Stimulated activated CD8-positive, alpha-beta memory T cell treated with anti-CD3 and anti-CD28 coated beads, Interleukin-4, amount 100 ng/mL, for 24 hours (primary cell): ENCODE measurements around the gene NTSR2.

Source experiments
- DNase-seq: peaks from one replicate; pipeline ENCODE4 v3.0.0-alpha.2; 2020; ENCODE audit warnings: low read depth

The NTSR2 gene, protein sequence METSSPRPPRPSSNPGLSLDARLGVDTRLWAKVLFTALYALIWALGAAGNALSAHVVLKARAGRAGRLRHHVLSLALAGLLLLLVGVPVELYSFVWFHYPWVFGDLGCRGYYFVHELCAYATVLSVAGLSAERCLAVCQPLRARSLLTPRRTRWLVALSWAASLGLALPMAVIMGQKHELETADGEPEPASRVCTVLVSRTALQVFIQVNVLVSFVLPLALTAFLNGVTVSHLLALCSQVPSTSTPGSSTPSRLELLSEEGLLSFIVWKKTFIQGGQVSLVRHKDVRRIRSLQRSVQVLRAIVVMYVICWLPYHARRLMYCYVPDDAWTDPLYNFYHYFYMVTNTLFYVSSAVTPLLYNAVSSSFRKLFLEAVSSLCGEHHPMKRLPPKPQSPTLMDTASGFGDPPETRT

DNA sequence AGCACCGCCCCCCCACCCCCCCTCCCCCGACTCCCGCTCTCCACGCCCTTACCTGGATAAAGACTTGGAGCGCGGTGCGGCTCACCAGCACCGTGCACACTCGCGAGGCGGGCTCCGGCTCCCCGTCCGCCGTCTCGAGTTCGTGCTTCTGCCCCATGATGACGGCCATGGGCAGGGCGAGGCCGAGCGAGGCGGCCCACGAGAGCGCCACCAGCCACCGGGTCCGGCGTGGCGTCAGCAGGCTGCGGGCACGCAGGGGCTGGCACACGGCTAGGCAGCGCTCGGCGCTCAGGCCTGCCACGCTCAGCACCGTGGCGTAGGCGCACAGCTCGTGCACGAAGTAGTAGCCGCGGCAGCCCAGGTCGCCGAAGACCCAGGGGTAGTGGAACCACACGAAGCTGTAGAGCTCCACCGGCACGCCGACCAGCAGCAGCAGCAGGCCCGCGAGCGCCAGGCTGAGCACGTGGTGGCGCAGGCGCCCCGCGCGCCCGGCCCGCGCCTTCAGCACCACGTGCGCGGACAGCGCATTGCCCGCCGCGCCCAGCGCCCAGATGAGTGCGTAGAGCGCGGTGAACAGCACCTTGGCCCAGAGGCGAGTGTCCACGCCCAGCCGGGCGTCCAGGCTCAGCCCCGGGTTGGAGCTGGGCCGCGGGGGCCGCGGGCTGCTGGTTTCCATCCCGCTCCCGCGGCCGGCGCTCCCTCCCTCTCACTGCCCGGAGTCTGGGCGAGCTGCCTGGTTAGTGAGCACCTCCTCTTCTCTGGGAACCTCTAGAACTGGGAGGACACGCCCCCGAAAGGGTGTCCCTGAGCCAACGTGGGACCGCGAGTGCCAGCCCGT, at the start of gene NTSR2:
NTSR2 (minus strand) TSS at position 742 of the 838 bp plus-strand sequence; CDS start at position 676, 66 bp downstream.
- peak; percentile 8 for DNase-seq

DNA sequence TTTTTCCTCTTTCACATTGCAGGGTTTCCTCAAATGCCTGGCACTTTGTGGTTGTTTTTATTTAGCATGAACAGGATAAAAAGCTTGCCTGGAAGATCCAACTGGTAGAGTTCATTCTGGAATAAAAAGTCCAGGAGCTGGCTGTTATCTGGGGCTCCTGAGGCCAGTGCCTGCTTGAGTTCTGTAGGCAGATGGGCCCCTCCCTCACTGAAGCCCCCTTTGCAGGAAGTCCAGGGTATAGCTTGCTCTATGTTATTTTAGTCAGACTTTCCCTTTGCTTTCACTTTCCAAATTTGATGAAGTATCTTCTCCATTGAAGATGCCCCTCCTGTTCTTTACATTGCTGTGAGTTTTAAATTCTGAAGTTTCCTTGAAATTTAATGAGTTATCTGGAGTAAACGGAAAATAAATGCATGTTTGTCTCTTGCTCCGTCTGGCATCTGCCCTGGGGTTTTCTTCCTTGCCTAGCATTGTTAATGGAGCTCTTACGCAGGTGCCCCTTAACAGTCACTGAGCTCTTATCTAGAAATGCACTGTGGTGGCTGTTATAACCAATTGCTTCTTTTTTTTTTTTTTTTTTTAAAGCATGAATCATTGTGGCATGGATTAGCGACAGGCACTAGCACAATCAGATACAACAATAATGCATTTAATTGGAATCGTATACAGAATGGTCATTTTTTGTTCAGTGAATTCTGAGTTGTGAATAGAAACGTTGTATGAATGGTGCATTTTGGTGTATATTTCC, 49.4 kb upstream of the NTSR2 start:
- DNase-seq = no peak

DNA sequence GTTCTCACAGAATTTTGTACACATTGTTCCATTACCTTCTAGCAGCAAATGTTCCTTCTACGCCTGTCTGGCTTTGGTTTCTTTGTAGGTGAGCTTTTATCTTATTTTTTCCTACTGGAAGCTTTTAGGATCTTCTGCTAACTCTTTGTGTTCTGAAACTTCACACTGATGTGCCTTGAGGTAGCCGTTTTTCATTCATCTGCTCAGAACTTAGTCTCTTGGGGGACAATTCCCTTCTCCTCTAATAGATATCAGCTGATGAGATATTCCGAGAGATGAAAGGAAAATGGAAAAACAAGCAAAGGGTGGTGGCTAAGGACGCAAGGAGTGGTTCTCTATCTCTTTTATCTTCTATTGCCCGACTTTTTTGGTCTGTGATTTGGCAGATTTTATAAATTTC, 48.6 kb upstream of the NTSR2 start:
- no peak for DNase-seq

DNA sequence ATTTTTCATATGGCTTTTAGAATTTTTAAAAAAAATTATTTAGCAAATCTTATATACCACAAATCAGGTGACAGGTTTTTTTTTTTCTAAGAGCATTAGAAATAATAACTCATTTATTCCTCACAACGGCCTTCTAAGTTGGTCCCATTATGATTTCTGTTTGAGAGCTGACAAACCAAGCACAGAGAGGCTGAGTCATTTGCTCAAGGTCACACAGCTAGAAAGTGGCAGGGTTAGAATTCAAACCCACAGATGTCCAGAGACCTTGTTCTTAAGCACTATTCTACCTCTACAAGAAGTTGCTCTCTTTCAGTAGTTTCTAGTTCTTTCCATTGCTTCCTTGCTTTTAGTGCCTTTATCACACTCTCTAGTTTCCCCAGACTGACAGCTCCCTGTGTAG, 47.6 kb upstream of the NTSR2 start:
- no peak for DNase-seq

DNA sequence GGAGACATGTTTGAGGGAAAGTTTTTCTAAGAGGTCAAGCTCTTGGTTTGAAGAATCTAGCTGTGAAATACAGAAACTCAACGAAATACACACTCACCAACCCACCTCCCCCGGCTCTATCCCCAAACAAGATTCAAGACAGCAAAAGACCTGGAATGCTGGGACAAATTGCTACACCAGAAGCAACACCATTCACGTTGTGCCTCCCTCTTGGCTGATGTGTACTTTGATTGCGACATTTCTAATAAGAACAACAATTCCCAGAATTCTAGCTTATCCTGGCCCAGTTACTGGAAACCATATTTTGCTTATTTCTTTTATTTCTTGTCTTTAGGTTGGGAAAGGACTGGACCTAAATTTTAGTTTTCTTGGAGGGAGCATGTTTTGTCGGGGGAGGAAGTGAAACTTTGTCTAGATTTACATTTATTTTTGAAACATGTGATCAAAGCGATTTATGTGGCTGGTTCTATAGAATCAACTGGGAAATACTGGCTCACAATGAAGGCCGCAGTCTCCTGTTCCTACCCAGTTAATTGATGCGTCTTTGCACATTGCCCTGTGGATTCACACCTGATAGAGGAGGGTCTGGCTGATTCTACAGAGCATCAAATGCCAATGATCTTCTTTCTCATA, 46.8 kb upstream of the NTSR2 start:
- no peak for DNase-seq

DNA sequence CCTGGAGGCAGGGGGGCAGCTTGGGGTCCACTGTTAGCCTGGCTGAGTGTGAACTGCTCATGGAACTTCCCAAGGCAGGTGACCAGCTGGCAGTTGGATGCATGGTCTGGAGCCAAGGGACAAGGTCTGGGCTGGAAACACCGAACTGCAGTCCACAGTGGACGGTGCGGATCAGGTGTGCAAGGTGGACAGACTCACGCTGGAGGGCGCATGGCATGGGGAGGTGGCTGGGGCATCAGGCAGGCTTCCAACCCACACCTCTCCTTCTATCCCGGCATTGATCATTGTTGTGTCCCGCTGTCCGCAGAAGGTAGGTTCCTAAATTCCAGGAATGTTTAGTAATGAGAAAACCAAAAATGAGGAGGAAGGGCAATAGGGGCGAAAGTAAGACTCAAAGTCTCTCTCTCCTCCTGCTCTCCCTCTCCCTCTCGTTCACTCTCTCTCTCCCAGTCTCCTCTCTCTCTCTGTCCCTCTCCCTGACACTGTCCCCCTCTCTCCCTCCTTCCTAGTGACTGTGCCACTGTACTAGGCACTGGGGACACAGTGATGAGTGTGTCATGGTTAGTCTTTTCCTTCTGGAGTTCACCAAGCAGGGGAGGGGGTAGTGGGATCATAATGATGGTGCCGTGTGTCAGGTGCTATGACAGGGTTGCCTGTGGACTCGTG, 46.1 kb upstream of the NTSR2 start:
- DNase-seq = no peak

DNA sequence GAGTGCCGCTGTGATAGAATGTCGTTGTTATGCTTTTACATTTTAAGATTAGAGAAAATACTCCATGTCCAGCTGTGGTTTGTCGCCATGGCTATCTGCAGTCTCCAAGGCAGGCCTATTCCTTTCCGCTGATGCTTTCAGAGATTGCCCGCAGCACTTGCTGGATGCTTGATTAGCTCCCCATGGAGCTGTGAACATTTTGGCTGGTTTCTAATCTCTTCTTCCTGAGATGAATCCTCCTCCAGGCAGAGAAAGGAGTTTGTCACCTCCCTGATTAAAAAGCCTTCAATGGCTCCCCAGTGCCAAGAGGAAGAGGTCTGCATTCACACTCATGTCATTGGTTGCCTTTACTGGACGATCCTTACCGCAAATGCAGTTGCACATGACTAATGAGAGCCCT, 43.8 kb upstream of the NTSR2 start:
- no peak for DNase-seq

DNA sequence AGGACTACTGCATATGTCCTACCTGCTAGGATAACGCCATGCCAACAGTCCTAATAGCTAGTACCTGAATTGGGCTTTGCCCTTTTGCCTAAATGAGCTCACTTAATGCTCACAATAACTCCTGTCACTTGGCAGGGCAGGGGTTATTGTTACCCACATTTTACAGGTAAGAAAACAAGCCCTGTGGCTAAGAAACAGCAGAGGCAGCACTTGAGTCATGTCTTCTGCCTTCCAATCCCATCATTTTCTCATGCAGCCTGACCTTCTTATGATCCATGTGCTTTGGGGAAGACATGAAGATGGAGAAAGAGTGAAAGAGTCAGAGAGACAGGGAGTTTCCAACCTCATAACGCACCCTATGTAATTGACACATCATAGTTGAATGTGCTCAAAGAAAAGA, 42.9 kb upstream of the NTSR2 start:
- DNase-seq = no peak

DNA sequence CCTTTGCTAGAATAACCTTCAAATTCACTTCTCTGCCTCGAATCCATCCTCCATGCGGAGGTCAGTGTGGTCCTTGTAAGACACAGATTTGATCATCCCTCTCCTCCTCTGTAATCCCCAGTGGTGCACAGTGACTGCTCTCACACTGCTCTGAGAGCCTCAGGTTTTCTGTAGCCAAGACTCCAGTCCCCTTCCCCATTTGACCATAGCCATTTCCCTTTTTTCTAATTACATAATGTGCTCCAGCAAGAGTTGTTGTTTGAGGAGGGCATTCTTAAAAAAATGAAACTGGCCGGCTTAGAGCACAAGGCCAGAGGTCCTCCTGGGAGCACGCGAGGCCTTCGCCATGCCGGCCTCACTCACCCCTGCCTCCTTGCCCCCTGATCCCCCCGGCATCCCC, 41.8 kb upstream of the NTSR2 start:
- DNase-seq = no peak

DNA sequence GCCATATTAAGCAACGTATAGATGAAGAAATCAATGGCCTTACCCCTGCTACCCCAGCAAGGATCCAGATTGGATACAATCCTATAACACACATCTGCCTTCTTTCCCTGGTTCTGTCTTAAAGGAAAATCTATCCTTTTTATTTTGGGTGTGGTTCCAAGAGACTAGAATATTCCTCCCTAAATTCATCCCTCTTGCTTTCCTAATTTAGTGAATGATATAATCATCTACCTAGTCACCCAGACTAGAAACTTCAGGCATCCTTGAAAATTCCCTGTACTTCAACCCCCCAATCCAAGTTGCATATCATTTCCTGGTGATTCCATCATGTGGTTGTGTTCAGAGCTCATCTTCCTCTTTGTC, 41.3 kb upstream of the NTSR2 start:
- DNase-seq = no peak

DNA sequence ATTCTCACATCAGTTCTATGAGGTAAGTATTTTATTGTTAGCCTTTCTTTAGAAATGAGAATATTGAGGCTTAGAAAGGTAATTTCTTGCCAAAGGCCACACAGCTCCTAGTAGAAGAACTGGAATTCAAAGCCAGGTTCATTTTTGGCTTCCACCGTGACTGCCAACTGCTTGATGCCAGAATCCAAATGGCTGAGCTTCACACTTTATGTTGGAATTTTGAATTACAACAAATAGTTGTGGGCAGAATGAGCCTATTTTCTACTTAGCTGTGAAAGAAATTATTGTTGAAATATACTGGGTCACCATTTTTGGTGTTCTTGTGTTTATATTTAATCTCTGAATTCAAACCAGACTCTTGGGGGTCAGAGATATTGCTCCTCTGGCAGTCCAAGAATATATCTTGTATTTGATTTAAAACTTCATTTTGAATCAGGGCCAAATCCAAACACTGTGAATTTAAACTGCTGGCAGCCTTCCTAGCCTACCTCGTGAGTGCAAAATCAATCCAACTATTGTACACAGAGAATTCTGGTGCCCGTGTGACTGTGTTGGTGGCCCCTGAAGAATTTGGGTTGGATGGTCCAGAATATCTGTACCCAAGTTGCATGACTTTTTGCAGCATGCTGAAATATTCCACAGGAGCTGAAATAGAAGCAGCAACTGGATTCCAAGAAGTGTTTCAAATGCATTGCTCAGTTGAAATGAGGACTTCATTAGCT, 40.8 kb upstream of the NTSR2 start:
- no peak for DNase-seq

DNA sequence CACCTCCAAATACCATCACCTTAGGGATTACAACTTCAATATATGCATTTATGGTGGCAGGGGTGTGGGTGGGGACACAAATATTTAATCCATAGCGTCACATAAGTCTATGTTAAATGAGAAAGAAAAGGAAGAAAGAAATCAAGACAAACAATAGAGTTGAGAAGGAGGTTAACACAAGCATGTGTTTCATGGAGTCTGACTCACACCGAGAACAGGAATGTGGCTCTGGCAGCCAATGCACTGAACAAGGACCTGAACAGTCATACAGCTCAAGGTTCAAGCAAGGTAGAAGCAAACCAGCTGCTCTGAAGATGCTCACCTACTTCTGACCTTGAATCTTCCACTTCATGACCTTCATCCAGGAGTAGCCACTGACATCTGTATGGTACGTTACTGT, 40.2 kb upstream of the NTSR2 start:
- no peak for DNase-seq

DNA sequence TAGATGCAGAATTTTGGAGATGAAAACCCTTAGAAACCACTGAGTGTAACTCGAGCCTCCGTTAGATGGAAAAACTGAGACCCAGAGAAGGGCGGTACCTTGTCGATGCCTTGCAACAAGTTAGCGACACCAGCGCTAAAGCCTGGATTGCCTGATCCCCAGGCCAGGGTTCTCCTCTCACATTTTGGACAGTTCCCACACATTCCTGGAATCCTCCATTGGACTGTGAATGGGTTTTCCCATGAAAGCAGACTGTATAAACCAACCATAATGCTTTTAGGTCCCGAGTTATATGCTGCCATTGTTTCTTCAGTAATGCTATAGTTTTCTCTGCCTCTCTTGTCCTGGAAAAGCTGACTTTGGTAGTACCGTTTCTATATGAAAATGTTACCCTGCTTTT, 39.3 kb upstream of the NTSR2 start:
- DNase-seq = no peak

DNA sequence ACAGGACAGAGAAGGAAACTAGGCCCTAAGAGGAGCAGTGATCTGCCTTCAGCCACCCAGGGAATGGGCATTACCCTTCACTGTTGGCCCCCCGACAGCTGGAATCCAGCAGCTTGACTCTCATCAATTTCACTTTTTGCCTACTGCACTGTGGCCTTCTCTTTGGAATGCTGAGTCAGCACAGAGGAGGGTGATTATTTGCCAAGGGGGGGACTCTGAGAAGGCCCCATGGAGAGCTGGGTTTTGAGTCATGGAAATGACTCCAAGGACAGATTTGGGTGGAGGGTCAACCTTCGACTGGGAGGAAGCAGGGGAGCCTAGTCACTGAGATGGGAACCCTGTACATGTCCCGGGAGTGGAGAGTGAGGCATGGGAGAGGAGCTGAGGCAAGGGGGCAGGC, 38.1 kb upstream of the NTSR2 start:
- DNase-seq = no peak

DNA sequence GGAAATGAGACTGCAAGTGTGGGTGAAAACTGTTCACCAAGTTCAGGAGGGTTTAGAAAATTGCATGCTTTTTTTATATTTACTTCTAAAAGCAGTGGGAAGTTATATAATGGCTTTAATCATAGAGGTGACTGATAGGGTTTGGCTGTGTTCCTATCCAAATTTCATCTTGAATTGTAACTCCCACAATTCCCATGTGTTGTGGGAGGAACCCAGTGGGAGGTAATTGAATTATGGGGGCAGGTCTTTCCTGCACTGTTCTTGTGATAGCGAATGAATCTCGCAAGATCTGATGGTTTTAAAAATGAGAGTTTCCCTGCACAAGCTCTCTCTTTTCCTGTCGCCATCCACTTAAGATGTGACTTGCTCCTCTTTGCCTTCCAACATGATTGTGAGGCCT, 35.7 kb upstream of the NTSR2 start:
- no peak for DNase-seq

DNA sequence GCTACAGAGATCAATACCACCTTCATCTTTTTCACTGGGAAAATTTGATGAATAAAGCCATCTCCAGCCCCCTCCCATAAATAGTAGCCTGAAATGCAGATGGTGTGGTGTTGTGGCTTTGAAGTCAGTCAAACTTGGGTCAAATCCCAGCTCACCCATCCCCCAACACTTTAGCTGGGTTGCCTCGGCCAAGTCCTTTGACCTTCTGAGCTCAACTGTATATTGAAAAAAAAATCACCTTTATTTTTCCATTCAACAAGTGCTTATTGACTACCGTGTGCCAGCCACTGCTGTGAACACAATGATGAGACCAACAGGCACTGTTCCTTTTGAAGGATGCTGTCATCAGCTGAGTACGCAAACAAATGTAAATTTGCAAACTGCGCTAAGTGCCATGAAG, 35.1 kb upstream of the NTSR2 start:
- DNase-seq = no peak

DNA sequence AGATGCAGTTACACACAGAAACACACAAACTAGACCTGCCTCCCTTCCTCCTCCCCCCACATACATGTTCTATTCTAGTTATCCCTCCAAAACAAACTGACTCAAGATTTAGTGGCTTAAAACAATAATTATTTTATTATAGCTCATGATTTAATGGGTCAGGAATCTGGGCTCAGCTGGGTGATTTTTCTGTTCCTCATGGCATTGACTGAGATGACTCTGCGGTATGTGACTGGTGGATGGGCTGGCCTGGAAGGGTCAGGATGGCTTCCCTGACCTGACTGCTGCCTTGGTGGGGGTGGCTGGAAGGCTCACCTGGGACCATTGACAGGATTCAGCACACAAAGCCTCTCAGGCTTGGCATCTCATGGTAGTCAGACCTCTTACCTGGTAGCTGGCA, 33.7 kb upstream of the NTSR2 start:
- no peak for DNase-seq

DNA sequence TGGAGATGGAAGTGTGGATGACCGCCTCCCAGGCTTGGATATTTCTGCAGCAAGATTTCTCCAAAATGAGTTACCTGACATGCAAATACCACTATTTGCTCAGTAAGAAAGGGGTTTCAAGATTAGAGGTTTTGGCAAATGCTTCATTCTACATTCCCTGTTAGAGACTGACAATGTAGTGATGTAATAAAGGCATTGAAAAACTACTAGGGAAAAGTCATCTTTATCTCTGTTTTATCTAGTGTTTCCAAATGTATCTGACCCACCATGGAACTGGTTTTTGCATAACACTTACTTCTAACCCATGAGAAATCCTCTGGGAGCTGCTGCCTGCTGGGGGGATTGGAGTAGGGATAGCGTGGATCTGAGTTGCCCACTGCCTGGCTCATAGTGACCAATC, 33.0 kb upstream of the NTSR2 start:
- no peak for DNase-seq

DNA sequence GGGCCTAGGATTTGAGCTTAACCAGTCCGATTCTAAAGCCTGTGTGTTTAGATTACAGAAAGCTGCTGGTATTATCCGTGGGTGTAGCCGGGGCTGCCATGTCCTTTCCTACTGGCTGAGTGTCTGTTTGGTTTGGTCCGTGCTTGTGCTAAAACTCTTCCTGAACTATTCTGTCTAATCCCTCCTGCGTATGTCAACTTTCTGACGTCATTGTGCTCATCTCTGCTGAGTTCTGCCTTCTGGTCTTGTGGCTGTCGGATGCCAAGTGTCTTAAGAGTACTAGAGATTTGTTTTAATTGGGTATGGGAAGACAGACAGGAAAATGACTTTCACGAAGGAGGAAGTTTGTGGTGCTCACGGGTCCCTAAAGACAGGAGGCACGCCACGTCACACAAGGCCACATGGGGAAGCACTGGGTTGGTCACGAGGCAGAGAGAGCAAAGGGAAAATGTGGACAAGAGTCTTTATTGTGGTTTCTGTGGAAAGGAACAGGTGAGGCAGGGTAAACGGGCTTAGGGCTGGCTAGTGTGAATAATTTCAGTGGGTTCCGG, 31.8 kb upstream of the NTSR2 start:
- DNase-seq = no peak

DNA sequence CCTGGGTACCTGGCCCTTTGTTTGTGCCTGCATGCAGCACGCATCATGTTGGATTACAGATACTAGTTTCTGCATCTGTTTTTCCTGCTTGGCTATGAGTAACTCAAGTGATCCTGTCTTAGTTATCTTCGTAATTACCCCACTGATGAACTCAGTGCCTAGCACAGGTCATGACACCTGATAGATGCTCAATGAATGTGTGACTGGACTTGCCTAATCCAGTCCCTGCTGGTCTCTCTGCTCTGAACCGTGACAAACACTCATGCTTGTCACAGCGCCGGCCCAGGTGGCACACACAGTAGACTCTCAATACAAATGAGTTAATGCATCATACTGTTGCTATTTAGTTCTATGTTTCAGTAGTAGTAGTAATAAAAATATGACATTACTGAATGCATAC, 31.2 kb upstream of the NTSR2 start:
- no peak for DNase-seq
